ENCODE data around the gene SLC35G6.
A peak's percentile ranks its signal among the peaks of the same experiment; 100 is the strongest.
"Not testable (repeated sequence)": the region's sequence is repeated elsewhere in the genome, so short reads cannot be mapped to it uniquely, and the experiment has no call there.

The SLC35G6 gene

GRCh38 chr17:7478276-7479212 is 2.7 kb upstream of the SLC35G6 start:
- Histone ChIP-seq H3K4me3 (ENCODE audit: insufficient read depth, low read depth, low read length) (peak overlapping the region; percentile 71), H3K27me3 (ENCODE audit: control insufficient read depth, insufficient read depth, low read length, poor library complexity, severe bottlenecking) (no peaks in the 10 kb centered on the region), H3K9me3 (ENCODE audit: control insufficient read depth, low read length) (no peaks in the 10 kb centered on the region), H3K4me1 (ENCODE audit: control insufficient read depth, insufficient read depth, low read length) (peaks cover 42% of the 10 kb centered on the region), H3K36me3 (ENCODE audit: control insufficient read depth, insufficient read depth, low read length) (no peaks in the 10 kb centered on the region), H3K27ac (ENCODE audit: insufficient read depth, low read depth, low read length, poor library complexity, severe bottlenecking) (peak overlapping the region; percentile 60)
- WGBS, 2 experiments = 35% methylated on average over 40 of the region's 40 CpGs

GRCh38 chr17:7479213-7480088 is 1.8 kb upstream of the SLC35G6 start, which contains the start of gene ZBTB4:
TSS of gene ZBTB4 (minus strand) at chr17:7479631. CDS start at chr17:7466801, 12,830 bp downstream.
- Histone ChIP-seq H3K4me1 (ENCODE audit: control insufficient read depth, insufficient read depth, low read length) (peaks cover 42% of the 10 kb centered on the region), H3K27ac (ENCODE audit: insufficient read depth, low read depth, low read length, poor library complexity, severe bottlenecking) (peak within 1 kb of the TSS; percentile 79), H3K36me3 (ENCODE audit: control insufficient read depth, insufficient read depth, low read length) (no peaks in the 10 kb centered on the region), H3K9me3 (ENCODE audit: control insufficient read depth, low read length) (no peaks in the 10 kb centered on the region), H3K27me3 (ENCODE audit: control insufficient read depth, insufficient read depth, low read length, poor library complexity, severe bottlenecking) (no peaks in the 10 kb centered on the region), H3K4me3 (ENCODE audit: insufficient read depth, low read depth, low read length) (peak within 1 kb of the TSS; percentile 71)
- WGBS, 2 experiments = 1% methylated on average over 78 to 85 of the region's 92 CpGs

- Histone ChIP-seq H3K9me3 (ENCODE audit: control insufficient read depth, low read length) (no peaks in the 10 kb centered on the region), H3K27ac (ENCODE audit: insufficient read depth, low read depth, low read length, poor library complexity, severe bottlenecking) (peak overlapping the region; percentile 79), H3K27me3 (ENCODE audit: control insufficient read depth, insufficient read depth, low read length, poor library complexity, severe bottlenecking) (no peaks in the 10 kb centered on the region), H3K4me3 (ENCODE audit: insufficient read depth, low read depth, low read length) (peak overlapping the region; percentile 71), H3K4me1 (ENCODE audit: control insufficient read depth, insufficient read depth, low read length) (peaks cover 42% of the 10 kb centered on the region), H3K36me3 (ENCODE audit: control insufficient read depth, insufficient read depth, low read length) (no peaks in the 10 kb centered on the region)
- WGBS, 2 experiments = 29 to 30% methylated on average over 8 of the region's 8 CpGs
These were observed 1.2 kb upstream of the SLC35G6 start for GRCh38 chr17:7480089-7480384.

DNA sequence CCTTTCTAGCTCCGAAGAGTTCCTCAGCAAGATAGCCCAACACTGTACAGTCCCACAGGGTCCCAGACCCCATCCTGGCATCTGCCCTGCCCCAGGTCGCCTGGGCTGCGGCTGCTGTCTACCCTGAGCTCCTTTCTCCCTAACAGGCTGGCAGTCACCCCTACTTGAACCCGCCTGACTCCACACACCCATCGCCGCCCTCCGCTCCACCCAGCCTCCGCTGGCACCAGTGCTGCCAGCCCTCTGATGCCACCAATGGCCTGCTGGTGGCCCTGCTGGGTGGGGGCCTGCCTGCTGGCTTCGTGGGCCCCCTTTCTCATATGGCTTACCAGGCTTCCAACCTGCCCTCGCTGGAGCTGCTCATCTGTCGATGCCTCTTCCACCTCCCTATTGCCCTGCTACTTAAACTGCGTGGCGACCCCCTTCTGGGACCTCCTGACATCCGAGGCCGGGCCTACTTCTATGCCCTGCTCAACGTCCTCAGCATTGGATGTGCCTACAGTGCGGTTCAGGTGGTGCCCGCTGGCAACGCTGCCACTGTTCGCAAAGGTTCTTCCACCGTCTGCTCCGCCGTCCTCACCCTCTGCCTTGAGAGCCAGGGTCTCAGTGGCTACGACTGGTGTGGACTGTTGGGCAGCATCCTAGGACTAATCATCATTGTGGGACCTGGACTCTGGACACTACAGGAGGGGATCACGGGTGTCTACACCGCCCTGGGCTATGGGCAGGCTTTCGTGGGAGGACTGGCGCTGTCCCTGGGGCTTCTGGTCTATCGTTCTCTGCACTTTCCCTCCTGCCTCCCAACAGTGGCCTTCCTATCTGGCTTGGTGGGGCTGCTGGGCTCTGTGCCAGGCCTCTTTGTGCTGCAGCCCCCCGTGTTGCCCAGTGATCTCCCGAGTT is 846 bp downstream of the SLC35G6 start:
- H3K4me1 ChIP-seq (ENCODE audit: control insufficient read depth, insufficient read depth, low read length) = peaks cover 51% of the 10 kb centered on the region
- 89 to 92% methylated on average over 31 of the region's 31 CpGs for WGBS, 2 experiments
- not testable (repeated sequence) for H3K27ac ChIP-seq (ENCODE audit: insufficient read depth, low read depth, low read length, poor library complexity, severe bottlenecking); H3K36me3 ChIP-seq (ENCODE audit: control insufficient read depth, insufficient read depth, low read length); H3K4me3 ChIP-seq (ENCODE audit: insufficient read depth, low read depth, low read length); H3K9me3 ChIP-seq (ENCODE audit: control insufficient read depth, low read length); H3K27me3 ChIP-seq (ENCODE audit: control insufficient read depth, insufficient read depth, low read length, poor library complexity, severe bottlenecking)

- not testable (repeated sequence) for H3K9me3 ChIP-seq (ENCODE audit: control insufficient read depth, low read length); H3K27me3 ChIP-seq (ENCODE audit: control insufficient read depth, insufficient read depth, low read length, poor library complexity, severe bottlenecking); H3K36me3 ChIP-seq (ENCODE audit: control insufficient read depth, insufficient read depth, low read length)
- 86 to 88% methylated on average over 6 of the region's 6 CpGs for WGBS, 2 experiments
- peak overlapping the region; percentile 62 for H3K4me3 ChIP-seq (ENCODE audit: insufficient read depth, low read depth, low read length)
- H3K27ac ChIP-seq (ENCODE audit: insufficient read depth, low read depth, low read length, poor library complexity, severe bottlenecking) = peak overlapping the region; percentile 99
- peaks cover 45% of the 10 kb centered on the region for H3K4me1 ChIP-seq (ENCODE audit: control insufficient read depth, insufficient read depth, low read length)
These were observed 1.5 kb downstream of the SLC35G6 start for GRCh38 chr17:7482742-7483088.

- no peaks in the 10 kb centered on the region for H3K9me3 ChIP-seq (ENCODE audit: control insufficient read depth, low read length)
- 3 to 4% methylated on average over 38 of the region's 38 CpGs for WGBS, 2 experiments
- H3K27ac ChIP-seq (ENCODE audit: insufficient read depth, low read depth, low read length, poor library complexity, severe bottlenecking) = peak overlapping the region; percentile 99
- no peaks in the 10 kb centered on the region for H3K27me3 ChIP-seq (ENCODE audit: control insufficient read depth, insufficient read depth, low read length, poor library complexity, severe bottlenecking)
- no peaks in the 10 kb centered on the region for H3K36me3 ChIP-seq (ENCODE audit: control insufficient read depth, insufficient read depth, low read length)
- H3K4me1 ChIP-seq (ENCODE audit: control insufficient read depth, insufficient read depth, low read length) = peaks cover 38% of the 10 kb centered on the region
- peak overlapping the region; percentile 62 for H3K4me3 ChIP-seq (ENCODE audit: insufficient read depth, low read depth, low read length)
These were observed 2.2 kb downstream of the SLC35G6 start for GRCh38 chr17:7483255-7484066.

GRCh38 chr17:7484067-7484918 is 3.0 kb downstream of the SLC35G6 start, which contains the start of gene POLR2A:
TSS of gene POLR2A (plus strand) at chr17:7484366.
- peak within 1 kb of the TSS; percentile 62 for H3K4me3 ChIP-seq (ENCODE audit: insufficient read depth, low read depth, low read length)
- H3K9me3 ChIP-seq (ENCODE audit: control insufficient read depth, low read length) = no peaks in the 10 kb centered on the region
- H3K27me3 ChIP-seq (ENCODE audit: control insufficient read depth, insufficient read depth, low read length, poor library complexity, severe bottlenecking) = no peaks in the 10 kb centered on the region
- H3K36me3 ChIP-seq (ENCODE audit: control insufficient read depth, insufficient read depth, low read length) = no peaks in the 10 kb centered on the region
- H3K4me1 ChIP-seq (ENCODE audit: control insufficient read depth, insufficient read depth, low read length) = peaks cover 35% of the 10 kb centered on the region
- WGBS, 2 experiments = 0% methylated on average over 64 of the region's 64 CpGs
- H3K27ac ChIP-seq (ENCODE audit: insufficient read depth, low read depth, low read length, poor library complexity, severe bottlenecking) = peak within 1 kb of the TSS; percentile 99

DNA sequence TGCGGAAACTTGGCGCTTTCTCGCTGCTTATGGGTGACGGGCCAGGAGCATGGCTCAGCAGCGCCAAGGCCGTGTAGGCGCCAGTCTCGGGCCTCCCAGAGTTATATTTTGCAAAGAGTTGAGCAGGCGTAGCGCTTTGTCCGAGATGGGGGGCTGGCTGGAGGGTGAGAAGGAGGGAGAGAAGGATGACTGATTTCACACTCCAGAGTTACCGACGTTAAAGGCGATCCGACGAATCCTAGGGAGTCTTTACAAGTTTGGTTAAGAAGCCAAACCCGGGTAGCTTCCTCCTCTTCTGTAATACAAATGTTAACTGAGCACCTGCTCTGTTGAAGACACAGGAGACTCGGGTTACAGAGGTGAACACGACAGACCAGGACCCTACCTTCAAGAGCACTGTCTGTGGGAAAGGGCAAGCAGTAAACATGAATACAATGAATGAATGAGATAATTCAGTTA is 3.7 kb downstream of the SLC35G6 start:
- Histone ChIP-seq H3K4me3 (ENCODE audit: insufficient read depth, low read depth, low read length) (peak overlapping the region; percentile 62), H3K27me3 (ENCODE audit: control insufficient read depth, insufficient read depth, low read length, poor library complexity, severe bottlenecking) (no peaks in the 10 kb centered on the region), H3K36me3 (ENCODE audit: control insufficient read depth, insufficient read depth, low read length) (no peaks in the 10 kb centered on the region), H3K4me1 (ENCODE audit: control insufficient read depth, insufficient read depth, low read length) (peaks cover 32% of the 10 kb centered on the region), H3K27ac (ENCODE audit: insufficient read depth, low read depth, low read length, poor library complexity, severe bottlenecking) (peak overlapping the region; percentile 38), H3K9me3 (ENCODE audit: control insufficient read depth, low read length) (no peaks in the 10 kb centered on the region)
- 0 to 1% methylated on average over 19 of the region's 19 CpGs for WGBS, 2 experiments
